Heart right ventricle (tissue), 16 donors: ENCODE data around the gene TRAPPC3. TPM values are rescaled to one million over a fixed set of nuclear protein-coding genes. Genes with fewer than 3 reads are reported as not detected.

Experiments
- ATAC-seq, 8 donors: fragments of 200-7000 bp; cut with Tn5 transposase; one replicate each; pipeline ENCODE4 v1.9.1; 2020; ENCODE audit warnings: mild to moderate bottlenecking in 8 of 8, moderate library complexity in 8 of 8, moderate number of reproducible peaks in 1 of 8
- DNase-seq, 2 donors: peaks; one replicate each; pipeline ENCODE4 v3.0.0-alpha.2; 2020
- H3K27ac ChIP-seq, 10 donors: fragments of 200-600 bp; sonication (generic) in 2 of 10; one replicate each; pipeline versions ENCODE4 v1.5.0 to v1.8.0; 2020 to 2022; ENCODE audit warnings: mild to moderate bottlenecking in 3 of 10
- H3K27me3 ChIP-seq, 7 donors: fragments of 200-600 bp; one replicate each; pipeline ENCODE4 v1.8.0; 2021 to 2022; ENCODE audit warnings: mild to moderate bottlenecking in 2 of 7
- H3K36me3 ChIP-seq, 9 donors: fragments of 200-600 bp; sonication (generic) in 1 of 9; one replicate each; pipeline versions ENCODE4 v1.5.0 to v1.8.0; 2020 to 2022; ENCODE audit warnings: mild to moderate bottlenecking in 2 of 9
- H3K4me1 ChIP-seq, 9 donors: fragments of 200-600 bp; sonication (generic) in 1 of 9; one replicate each; pipeline versions ENCODE4 v1.5.0 to v1.8.0; 2020 to 2022; ENCODE audit warnings: mild to moderate bottlenecking in 4 of 9
- H3K4me3 ChIP-seq, 10 donors: fragments of 200-600 bp; sonication (generic) in 2 of 10; one replicate each; pipeline versions ENCODE4 v1.5.0 to v1.8.0; 2020 to 2022; ENCODE audit warnings: mild to moderate bottlenecking in 7 of 10, moderate library complexity in 2 of 10
- H3K9me3 ChIP-seq, 11 donors: fragments of 200-600 bp in 10 of 11; sonication (generic) in 2 of 11; one replicate each; pipeline versions ENCODE4 v1.5.0 to v1.8.0; 2013 to 2022; ENCODE audit warnings: mild to moderate bottlenecking in 2 of 11, control low read depth in 1 of 11, moderate library complexity in 1 of 11
- WGBS, 2 donors: extraction: QIAGEN DNeasy Blood & Tissue Kit; methylation state at CpG; one replicate each; pipeline ENCODE4 v1.1.7; 2013; ENCODE audit warnings: inconsistent platforms in 1 of 2; 5-methylcytosine and 5-hydroxymethylcytosine counted together
- intact Hi-C, 10 donors: fragments of 100-400 bp; cut with DNase I; formaldehyde crosslinking; loops; one replicate each; pipeline versions ENCODE4 v1.11.1 to v1.14.2; 2022
- polyA plus RNA-seq, 2 donors: library from polyadenylated mRNA; stranded (reverse); fragments of 200-250 nt; gene quantifications; one replicate each; pipeline ENCODE4 v1.2.3, GENCODE V29; 2013
- total RNA-seq, 10 donors: library from RNA; stranded (reverse); fragmentation: NEBNext Ultra II Directional in 3 of 10; extraction: Animal tissue kit (Norgen Biotek cat#: 25700) in 3 of 10; gene quantifications; one replicate each; pipeline versions ENCODE4 v1.2.1 to v1.2.4, GENCODE V29; 2021 to 2023
- TF ChIP-seq, protein P1 (sequence below), 9 donors: fragments of 200-600 bp; sonication (generic) in 2 of 9; IDR thresholded peaks; one replicate each; pipeline versions ENCODE4 v1.5.0 to v1.8.0; 2021 to 2022; ENCODE audit warnings: antibody characterized with exemption in 9 of 9, mild to moderate bottlenecking in 5 of 9, moderate library complexity in 1 of 9
- donor health status: Arrhythmogenic right ventricular cardiomyopathy.
- donor health status: ischemic (EF 13 %, LVEDD 7.1; RV severe dilation, severe dysfunction).
- donor health status: healthy with polysubstance abuse.
- donor health status: DM: no; HTN: yes; CAD: no.
- donor health status: DM: no; HTN: no; CAD: no.
- donor health status: ischemic (EF 25% LVEDD 6.9; RV normal size, moderate dysfunction).
- donor health status: ischemic (EF 25% LVEDD 5.7; RV mildly dilated, moderate dysfunction).
- donor health status: healthy.
- donor health status: DM: yes; HTN: yes; CAD: no.
- donor health status: Ischemic cardiomyopathy.
- donor health status: ischemic (EF 35%, LVEDD 5.7; RV mildly dilated, moderate dysfunction).
- donor health status: nonischemic (EF 11% LVEDD 7.7; RV severe dilation, severe dysfunction).
- donor health status: DM: yes; HTN: yes; CAD: no.
- donor health status: PGD.
- donor health status: ischemic (EF 29% LVEDD 5.4; RV normal size, mild dysfunction).
- donor health status: nonischemic (EF 23%, LVEDD 6.1; RV moderate dilation, normal function).

Gene TRAPPC3
- total and polyA plus RNA-seq, 12 donors = 33.6 to 73.8 (median 48.4) TPM

DNA sequence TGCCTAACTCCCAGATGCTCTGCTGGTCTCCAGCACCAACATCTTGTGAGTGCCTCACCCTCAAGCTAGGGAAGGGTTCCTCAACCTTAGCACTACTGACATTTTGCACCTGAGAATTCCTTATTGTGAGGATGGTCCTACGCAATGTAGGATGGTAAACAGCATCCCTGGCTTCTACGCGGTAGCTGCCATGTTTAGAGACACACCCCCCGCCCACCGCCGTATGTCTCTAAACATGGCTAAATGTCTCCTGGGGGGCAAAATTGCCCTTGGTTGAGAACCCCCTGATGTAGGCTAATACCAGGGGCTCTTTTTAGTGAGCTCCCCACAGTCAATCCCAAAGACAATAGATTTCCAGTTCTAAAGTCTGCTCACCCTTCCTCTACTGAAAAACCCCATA lies 4.2 kb upstream of the TRAPPC3 start:
- 90 to 93% methylated on average over 6 of the region's 6 CpGs for whole genome bisulfite sequencing, 2 donors
- Histone ChIP-seq H3K36me3 (peaks cover 0 to 3% (median 0%) of the 10 kb centered on the region in 9 donors), H3K9me3 (no peaks in the 10 kb centered on the region), H3K27me3 (no peaks in the 10 kb centered on the region), H3K4me1 (peaks cover 33 to 71% (median 66%) of the 10 kb centered on the region in 9 donors), H3K4me3 (no peak overlapping the region), H3K27ac (peak overlapping the region in 7 of 10 donors; percentile 93 to 100 (median 94))
- ATAC-seq (no peak), DNase-seq (no peak)
- TF ChIP-seq, protein P1, sequence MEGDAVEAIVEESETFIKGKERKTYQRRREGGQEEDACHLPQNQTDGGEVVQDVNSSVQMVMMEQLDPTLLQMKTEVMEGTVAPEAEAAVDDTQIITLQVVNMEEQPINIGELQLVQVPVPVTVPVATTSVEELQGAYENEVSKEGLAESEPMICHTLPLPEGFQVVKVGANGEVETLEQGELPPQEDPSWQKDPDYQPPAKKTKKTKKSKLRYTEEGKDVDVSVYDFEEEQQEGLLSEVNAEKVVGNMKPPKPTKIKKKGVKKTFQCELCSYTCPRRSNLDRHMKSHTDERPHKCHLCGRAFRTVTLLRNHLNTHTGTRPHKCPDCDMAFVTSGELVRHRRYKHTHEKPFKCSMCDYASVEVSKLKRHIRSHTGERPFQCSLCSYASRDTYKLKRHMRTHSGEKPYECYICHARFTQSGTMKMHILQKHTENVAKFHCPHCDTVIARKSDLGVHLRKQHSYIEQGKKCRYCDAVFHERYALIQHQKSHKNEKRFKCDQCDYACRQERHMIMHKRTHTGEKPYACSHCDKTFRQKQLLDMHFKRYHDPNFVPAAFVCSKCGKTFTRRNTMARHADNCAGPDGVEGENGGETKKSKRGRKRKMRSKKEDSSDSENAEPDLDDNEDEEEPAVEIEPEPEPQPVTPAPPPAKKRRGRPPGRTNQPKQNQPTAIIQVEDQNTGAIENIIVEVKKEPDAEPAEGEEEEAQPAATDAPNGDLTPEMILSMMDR (IDR thresholded peaks at IDR 0.05) = no peak
- intact Hi-C loops = loop anchor here in 6 of 10 donors (5.0 kb wide), 4 partner anchors 34 to 234 kb away; partner anchors contain the start of genes THRAP3 (in 2 of the 6) and STK40 (in 1 of the 6)

DNA sequence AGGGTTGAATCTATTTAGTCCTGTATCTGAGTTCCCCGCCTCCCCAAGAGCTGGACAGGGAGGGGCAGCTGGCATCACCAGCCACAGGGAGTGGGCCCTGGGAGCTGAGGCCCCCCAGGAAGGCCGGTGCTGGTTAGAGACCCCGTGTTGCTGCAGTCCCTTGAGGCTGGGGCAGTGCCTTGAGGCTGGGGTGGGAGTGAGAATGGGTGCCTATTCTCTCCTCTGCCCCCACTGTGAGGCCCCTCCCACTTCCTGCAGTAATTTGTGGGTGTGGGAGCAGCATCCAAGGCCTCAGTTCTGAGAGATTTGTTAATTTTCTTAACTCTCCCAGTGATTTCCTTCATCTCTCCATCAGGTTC lies 2.5 kb upstream of the TRAPPC3 start:
- Histone ChIP-seq H3K27ac (peak overlapping the region; percentile 54 to 100 (median 94)), H3K36me3 (peaks cover 0 to 4% (median 0%) of the 10 kb centered on the region in 9 donors), H3K4me1 (peaks cover 25 to 73% (median 58%) of the 10 kb centered on the region in 9 donors), H3K9me3 (no peaks in the 10 kb centered on the region), H3K4me3 (no peak overlapping the region), H3K27me3 (no peaks in the 10 kb centered on the region)
- peak; percentile 37 to 55 for DNase-seq
- TF ChIP-seq, protein P1 (IDR thresholded peaks at IDR 0.05) = no peak
- WGBS, 2 donors = 40 to 45% methylated on average over 3 of the region's 3 CpGs
- intact Hi-C loops = loop anchor here in 9 of 10 donors (1.0 to 5.0 kb wide), 8 partner anchors 35 to 268 kb away; partner anchors contain the start of genes THRAP3 (in 4 of the 9) and STK40 (in 1 of the 9)
- ATAC-seq = no peak

DNA sequence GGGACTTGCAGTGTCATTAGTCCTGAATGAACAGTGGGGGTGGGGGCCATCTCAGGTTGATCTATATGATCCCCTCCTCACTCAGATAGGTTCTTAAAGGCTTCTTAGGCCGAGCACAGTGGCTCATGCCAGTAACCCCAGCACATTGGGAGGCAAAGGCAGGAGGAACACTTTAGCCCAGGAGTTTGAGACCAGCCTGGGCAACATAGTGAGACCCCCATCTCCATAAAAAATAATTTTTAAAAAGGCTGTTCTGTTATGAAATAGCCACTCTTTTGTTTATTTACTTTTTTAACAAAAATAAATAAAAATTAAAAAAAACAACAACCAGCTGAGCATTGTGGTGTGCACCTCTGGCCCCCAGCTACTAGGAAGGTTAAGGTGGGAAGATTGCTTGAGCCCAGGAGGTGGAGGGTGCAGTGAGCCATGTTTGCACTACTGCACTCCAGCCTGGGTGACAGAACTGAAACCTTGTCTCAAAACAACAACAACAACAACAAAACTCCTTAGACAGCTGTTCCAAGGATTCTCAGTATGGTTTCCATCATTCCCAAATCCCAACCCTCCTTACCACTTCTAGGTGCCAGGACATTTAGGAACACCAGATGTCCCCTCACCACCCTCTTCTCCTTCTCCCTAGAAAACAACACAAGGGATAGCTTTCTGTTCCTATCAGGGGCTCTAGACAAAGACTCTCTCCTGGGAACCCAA lies 2.0 kb upstream of the TRAPPC3 start:
- DNase-seq = no peak
- Histone ChIP-seq H3K27ac (peak overlapping the region; percentile 54 to 100 (median 94)), H3K36me3 (peaks cover 0 to 8% (median 0%) of the 10 kb centered on the region in 9 donors), H3K4me3 (peak overlapping the region in 4 of 10 donors; percentile 18 to 75 (median 24)), H3K27me3 (no peaks in the 10 kb centered on the region), H3K4me1 (peaks cover 25 to 73% (median 58%) of the 10 kb centered on the region in 9 donors), H3K9me3 (no peaks in the 10 kb centered on the region)
- ATAC-seq = no peak
- intact Hi-C loops = loop anchor here in 9 of 10 donors (1.0 to 5.0 kb wide), 8 partner anchors 36 to 269 kb away; partner anchors contain the start of genes THRAP3 (in 4 of the 9) and STK40 (in 1 of the 9)
- WGBS, 2 donors = 8 to 11% methylated on average over 1 of the region's 1 CpG
- TF ChIP-seq, protein P1 (IDR thresholded peaks at IDR 0.05) = no peak

DNA sequence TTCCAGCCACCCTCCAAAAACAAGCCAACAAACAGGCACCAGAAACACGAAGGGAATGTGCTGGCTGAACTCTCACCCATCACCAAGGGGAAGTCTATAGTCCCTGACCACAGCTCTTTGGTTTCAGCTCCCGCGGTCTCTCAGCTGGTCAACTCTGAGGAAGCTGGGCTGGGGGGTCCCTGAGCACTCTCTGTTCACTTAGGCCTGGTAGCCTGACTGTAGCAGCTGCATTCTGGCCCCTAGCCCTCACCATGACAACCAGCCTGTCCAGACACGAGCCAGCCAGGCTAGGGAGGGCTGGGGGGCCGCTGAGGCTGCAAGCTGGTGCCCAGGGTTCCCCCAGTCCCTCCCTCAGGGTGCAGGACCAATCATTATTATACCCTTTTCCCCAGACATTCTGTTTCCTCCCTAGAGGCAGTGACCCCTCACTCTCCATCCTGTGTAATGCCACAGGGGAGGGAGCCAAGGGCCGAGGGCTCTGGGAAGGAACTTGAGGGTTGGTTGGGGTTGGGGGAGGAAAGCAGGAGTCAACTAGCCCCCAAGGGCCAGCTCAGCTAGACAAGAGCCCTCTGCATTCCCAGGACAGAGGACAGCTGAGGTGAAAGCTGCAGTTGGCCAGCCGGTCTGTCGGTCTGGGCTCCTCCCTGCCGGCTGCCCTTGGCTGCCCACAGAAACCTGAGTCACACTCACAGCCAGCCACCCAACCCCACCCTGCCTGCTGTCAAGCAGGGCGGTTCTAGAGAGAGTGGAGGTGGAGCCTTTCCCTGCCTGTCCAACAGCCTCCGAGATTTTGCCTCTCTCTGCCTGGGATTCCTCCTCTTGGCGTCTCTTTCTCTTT lies 1.2 kb upstream of the TRAPPC3 start:
- ATAC-seq = peak; percentile 69 to 87 (median 82)
- peaks cover 0 to 8% (median 0%) of the 10 kb centered on the region in 9 donors for H3K36me3 ChIP-seq
- DNase-seq = peak; percentile 89 to 92
- peak overlapping the region; percentile 84 to 100 (median 94) for H3K27ac ChIP-seq
- 9 to 12% methylated on average over 12 of the region's 12 CpGs for WGBS, 2 donors
- peak overlapping the region in 5 of 10 donors; percentile 1 to 75 (median 22) for H3K4me3 ChIP-seq
- no peaks in the 10 kb centered on the region for H3K9me3 ChIP-seq
- intact Hi-C loops = loop anchor here in 9 of 10 donors (1.0 to 5.0 kb wide), 9 partner anchors 37 to 270 kb away; partner anchors contain the start of genes THRAP3 (in 4 of the 9) and STK40 (in 1 of the 9)
- no peaks in the 10 kb centered on the region for H3K27me3 ChIP-seq
- peaks cover 25 to 73% (median 58%) of the 10 kb centered on the region in 9 donors for H3K4me1 ChIP-seq
- TF ChIP-seq, protein P1 (IDR thresholded peaks at IDR 0.05) = no peak
